RCC 7860 (cell line): ENCODE measurements around the gene THOC1.
A peak's percentile ranks its signal among the peaks of the same experiment; 100 is the strongest.
"Not testable (repeated sequence)": the region's sequence is repeated elsewhere in the genome, so short reads cannot be mapped to it uniquely, and the experiment has no call there.

Experiments used
- DNase-seq: peaks from one replicate; pipeline ENCODE4 v3.0.0-alpha.2; 2015; ENCODE audit warnings: low spot score
- FAIRE-seq: peaks from 2 replicates; lab custom pipeline; 2012; peaks lifted over from hg19 to GRCh38; lab: Jason Lieb, UNC

Gene THOC1, protein sequence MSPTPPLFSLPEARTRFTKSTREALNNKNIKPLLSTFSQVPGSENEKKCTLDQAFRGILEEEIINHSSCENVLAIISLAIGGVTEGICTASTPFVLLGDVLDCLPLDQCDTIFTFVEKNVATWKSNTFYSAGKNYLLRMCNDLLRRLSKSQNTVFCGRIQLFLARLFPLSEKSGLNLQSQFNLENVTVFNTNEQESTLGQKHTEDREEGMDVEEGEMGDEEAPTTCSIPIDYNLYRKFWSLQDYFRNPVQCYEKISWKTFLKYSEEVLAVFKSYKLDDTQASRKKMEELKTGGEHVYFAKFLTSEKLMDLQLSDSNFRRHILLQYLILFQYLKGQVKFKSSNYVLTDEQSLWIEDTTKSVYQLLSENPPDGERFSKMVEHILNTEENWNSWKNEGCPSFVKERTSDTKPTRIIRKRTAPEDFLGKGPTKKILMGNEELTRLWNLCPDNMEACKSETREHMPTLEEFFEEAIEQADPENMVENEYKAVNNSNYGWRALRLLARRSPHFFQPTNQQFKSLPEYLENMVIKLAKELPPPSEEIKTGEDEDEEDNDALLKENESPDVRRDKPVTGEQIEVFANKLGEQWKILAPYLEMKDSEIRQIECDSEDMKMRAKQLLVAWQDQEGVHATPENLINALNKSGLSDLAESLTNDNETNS

DNA sequence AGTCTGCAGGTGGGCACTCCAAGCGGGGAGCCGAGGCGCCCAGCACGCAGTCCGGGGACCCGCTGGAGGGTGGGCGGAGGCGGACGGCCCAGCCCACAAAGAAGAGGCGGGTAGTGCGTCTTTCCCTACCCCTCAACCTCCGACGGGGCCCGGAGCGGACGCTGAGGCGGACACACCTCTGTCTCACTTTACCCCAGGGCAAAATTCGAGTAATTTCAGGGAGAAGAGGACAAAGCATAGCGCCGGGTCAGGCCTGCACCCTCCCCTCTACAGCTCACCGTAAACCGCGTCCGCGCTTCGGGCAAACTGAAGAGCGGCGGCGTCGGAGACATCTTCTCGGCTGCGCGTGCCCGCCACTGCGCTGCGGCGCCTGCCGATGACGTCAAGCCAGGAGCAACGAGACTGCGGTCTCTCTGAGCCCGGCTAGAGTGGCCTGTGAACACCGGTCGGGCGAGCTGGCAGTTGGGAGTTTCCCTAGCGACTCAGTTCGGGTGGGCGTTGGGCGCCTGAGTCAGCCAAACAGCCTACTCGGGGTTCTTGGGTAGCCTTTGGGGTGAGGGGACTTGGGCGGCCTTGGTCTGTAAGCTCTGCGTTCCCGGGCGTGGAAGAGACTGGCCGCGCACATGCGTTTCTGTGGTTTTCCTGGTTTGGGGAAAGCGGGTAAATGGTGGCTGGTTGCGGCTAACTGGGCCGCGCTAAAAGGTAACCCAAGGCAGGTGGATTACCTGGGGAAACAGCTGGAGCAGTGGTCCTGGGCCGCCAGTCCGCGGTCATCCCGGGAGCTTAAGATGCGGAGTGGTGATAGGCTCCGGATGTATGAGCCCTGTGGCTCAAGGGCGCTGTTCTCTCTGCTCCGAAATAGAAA is at the start of gene THOC1:
TSS of gene THOC1 (minus strand) at position 360 of the 865 bp plus-strand sequence. CDS start at position 332, 28 bp downstream.
- FAIRE-seq (no peak), DNase-seq (peak; percentile 79)

DNA sequence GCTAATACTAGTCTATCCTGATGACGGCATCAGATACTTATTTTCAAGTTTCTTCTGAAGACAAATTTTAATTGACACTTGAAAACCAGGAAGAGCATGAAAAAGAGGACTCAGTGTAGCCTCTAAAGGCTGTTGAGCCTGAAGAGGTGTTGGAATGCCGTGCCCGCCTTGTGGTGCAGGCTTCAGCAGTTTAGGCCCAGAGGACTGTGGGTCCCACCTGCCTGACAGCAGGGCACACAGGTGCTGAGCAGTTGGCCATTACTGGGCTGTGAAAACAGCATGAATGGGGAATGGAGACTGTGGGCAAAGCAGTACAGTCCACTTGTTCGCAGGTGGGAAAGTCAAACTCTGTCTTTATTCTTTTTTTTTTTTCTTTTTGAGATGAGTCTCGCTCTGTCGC is 49.8 kb upstream of the THOC1 start:
- DNase-seq (no peak), FAIRE-seq (no peak)

DNA sequence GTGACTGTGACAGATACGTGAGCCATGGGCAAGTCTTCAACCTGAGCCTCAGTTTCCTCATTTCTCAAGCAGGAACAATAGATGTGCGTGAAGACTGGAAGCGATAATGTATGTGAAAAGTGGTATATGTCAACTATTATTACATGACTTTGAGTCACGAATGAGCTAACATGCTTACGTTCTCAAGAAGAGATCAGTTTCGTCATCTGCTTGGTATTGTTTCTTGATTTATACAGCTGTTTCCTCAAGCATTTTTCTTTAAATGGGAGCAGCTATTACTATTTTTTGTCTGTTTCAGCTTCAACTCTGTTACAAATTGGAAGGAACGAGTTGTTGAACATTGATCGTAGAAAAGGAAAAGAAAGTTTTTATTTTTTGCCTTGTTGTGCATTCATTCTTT is 48.5 kb upstream of the THOC1 start:
- FAIRE-seq (no peak), DNase-seq (no peak)

DNA sequence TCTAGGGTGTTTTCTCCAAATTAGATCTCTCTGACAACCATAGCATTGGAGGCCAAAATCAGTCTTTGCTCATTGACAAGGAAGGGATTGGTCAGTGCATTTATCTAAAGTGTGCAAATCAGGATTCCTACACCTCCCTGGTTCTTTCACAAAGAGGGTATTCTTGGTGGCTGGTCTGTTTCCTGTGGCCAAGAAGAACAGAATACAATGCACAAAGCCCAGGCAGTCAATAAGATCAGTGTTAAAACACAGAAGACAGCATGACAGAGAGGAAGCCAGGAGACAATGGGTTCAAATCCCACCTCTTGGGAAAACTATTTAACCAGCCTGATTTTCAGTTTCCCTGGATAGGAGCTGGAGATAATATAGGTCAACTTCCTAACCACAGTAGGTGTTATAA is 46.1 kb upstream of the THOC1 start:
- no peak for DNase-seq
- no peak for FAIRE-seq

DNA sequence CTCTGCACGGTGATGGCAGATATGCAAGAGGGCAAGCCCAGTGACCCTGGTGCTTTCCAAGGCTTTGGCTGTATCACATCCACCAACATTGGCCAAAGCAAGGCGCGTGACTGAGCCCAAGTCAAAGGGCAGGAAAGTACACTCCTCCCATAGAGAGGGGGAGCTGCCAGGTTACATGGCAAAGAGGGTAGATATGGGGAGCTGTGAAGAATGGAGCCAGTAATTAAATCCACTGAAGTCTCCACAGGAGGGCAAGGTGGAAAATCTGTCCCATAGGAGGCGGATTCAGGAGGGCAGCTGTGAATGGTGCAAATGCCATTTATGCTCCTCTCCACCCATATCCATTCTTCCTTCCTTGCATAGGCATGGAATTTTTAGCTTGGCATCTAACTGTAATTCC is 44.6 kb upstream of the THOC1 start:
- DNase-seq (no peak), FAIRE-seq (no peak)

DNA sequence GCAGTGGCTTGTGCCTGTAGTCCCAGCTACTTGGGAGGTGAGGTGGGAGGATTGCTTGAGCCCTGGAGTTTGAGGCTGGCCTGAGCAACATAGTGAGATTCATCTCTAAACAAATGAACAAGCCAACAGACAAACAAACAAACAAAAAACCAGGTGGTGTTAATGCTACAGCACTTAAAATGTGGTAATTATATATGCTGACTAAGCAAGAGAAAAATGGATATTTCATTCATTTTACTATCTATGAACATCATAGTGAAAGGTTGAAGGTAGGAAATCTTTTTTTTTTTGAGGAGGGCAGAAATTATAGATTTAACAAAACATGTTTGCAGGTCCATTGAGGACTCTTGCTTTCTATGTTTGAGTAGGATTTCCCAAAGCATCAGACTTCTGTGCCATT is 42.2 kb upstream of the THOC1 start:
- FAIRE-seq: no peak
- no peak for DNase-seq

- not testable (repeated sequence) for DNase-seq, FAIRE-seq
Measured at GRCh38 chr18:308086-308485, 40.2 kb upstream of the THOC1 start.

GRCh38 chr18:306608-307255 is 38.9 kb upstream of the THOC1 start:
- no peak for FAIRE-seq
- DNase-seq: no peak

GRCh38 chr18:305003-305501 is 37.2 kb upstream of the THOC1 start:
- DNase-seq: peak; percentile 7
- no peak for FAIRE-seq

DNA sequence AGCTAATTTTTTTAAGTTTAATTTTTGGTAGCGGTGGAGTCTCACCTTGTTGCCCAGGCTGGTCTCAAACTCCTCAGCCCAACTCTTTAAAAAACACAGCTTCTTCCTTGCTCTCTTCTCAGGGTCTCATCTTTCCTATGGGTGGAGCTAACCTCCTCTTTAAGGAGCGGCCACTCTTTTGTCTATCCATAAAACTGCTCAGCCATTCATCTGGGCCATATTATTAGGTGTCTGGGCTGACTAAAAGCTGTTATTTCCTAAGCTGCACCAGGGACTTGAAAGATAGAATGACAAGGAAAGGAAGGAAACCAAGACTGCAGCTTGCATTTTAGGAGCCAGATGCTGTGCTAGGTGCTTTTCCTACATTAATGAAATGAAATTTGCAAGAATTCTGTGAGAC is 35.8 kb upstream of the THOC1 start:
- no peak for FAIRE-seq

DNA sequence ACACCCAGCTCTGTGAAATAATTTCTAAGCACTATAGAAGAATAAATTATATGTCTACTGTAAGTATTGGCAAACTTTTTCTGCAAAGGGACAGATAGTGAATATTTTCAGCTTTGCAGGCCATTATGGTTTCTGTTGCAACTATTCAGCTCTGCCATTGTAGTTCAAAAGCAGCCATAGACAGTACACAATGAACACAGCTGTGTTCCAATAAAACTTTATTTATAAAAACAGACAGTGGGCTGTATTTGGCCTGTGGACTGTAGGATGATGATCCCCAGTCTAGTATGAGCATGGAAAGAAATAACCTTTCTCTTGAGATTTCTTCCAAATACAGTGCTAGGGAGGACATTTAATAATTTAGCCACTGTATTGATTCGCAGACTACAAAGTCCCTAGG is 35.2 kb upstream of the THOC1 start:
- FAIRE-seq (no peak), DNase-seq (no peak)

More for the DNA sequence above, 35.8 kb upstream of the THOC1 start:
- no peak for DNase-seq

- DNase-seq (no peak), FAIRE-seq (no peak)
Measured at GRCh38 chr18:302097-302496, 34.2 kb upstream of the THOC1 start.

DNA sequence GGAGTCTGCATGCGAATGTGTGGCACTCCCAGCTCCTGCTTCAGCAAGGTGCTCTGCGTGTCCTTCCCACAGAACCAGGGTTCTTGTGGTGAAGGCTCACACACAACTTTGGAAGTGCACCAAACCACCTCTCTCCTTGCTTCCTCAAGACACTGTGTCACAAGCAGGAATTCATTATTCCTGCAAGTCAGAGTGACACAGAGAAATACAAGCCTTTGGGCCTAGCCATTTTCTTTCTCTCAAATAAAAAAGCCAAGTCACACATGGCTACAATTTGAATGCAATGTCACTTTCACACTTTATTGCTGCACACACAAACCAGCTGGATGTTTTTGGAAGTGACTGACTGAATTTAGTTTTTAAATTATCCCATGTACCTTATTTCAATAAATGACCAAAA is 30.1 kb upstream of the THOC1 start:
- DNase-seq (no peak), FAIRE-seq (no peak)

DNA sequence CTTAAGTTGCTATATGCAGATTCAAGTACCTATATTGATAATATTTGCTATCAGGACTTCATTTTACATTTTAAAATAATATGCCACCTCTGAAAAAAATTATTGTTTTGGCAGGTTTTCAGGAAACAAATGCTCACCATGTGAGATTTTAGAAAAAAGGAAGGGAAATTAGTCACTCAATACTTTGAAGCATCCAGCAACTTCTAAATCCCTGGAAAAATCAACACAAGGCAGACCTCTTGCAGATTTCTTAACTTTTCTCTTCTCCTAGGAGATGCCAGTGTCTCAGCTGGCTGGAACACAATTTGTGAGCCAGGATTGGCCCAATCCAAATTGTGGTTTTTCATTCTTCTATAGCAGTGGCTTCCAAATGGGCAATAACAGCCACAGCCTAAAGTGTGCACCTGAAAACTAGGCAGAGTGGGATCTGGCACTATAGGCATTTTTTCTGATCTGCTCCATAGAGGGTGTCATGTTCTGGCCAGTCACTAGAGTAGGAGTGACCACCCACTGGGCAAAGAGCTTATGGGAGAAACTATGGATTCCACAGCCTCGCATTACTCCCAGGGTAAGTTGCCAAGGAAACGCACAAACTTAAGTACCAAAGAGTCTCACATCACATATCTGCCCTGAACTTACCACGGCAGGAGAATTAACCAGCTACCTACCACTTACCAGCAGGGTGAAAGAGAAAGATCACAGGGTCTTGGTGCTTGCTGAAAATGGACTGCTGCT is 28.1 kb upstream of the THOC1 start:
- DNase-seq: no peak
- FAIRE-seq: no peak

- no peak for FAIRE-seq
- DNase-seq: no peak
Measured at GRCh38 chr18:294566-294965, 26.7 kb upstream of the THOC1 start.

DNA sequence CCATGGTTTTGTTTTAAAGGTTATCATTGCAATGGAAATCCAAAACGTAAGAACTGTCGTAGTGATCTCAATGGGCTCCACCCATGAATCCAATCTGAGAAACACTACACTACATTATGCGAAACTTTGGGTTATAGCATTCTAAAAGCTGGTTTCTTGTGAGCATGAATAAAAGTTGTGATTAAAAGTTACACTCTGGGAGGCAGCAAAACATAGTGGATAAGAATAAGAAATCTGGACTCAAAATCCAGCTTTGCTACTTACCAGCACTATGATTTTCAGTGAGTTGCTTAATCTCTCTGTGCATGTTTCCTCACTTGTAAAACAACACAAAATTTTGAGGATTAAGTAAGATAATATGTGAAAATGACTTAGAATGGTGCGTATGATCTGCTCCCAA is 25.7 kb upstream of the THOC1 start:
- FAIRE-seq (no peak), DNase-seq (no peak)

GRCh38 chr18:292271-292670 is 24.4 kb upstream of the THOC1 start:
- DNase-seq (no peak), FAIRE-seq (no peak)

DNA sequence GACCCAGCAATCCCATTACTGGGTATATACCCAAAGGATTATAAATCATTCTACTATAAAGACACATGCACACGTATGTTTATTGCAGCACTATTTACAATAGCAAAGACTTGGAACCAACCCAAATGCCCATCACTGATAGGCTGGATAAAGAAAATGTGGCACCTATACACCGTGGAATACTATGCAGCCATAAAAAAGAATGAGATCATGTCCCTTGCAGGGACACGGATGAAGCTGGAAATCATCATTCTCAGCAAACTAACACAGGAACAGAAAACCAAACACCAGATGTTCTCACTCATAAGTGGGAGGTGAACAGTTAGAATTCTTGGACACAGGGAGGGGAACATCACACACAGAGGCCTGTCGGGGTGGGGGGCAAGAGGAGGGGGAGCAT is 22.1 kb upstream of the THOC1 start:
- not testable (repeated sequence) for DNase-seq, FAIRE-seq

GRCh38 chr18:289026-289425 is 21.2 kb upstream of the THOC1 start:
- DNase-seq (no peak), FAIRE-seq (no peak)
